Inferior parietal cortex (tissue), 1 donor: ENCODE data around the gene HDAC4.

Experiments used
- DNase-seq: peaks from one replicate; pipeline ENCODE4 v3.0.0-alpha.2; 2016; ENCODE audit errors: extremely low spot score

HDAC4 gene

GRCh38 chr2:239155806-239156480 is 244.9 kb downstream of the HDAC4 start:
- no peak for DNase-seq

GRCh38 chr2:239154971-239155805 is 245.6 kb downstream of the HDAC4 start:
- DNase-seq: peak; percentile 83

- DNase-seq: no peak
Measured at GRCh38 chr2:239153806-239154591, 246.8 kb downstream of the HDAC4 start.

- DNase-seq: no peak
Measured at GRCh38 chr2:239152916-239153305, 247.9 kb downstream of the HDAC4 start.

- no peak for DNase-seq
Measured at GRCh38 chr2:239152239-239152915, 248.4 kb downstream of the HDAC4 start.

GRCh38 chr2:239151201-239152131 is 249.4 kb downstream of the HDAC4 start:
- no peak for DNase-seq

- no peak for DNase-seq
Measured at GRCh38 chr2:239150125-239151011, 250.5 kb downstream of the HDAC4 start.

GRCh38 chr2:239149501-239149900 is 251.3 kb downstream of the HDAC4 start:
- no peak for DNase-seq

GRCh38 chr2:239148495-239149200 is 252.2 kb downstream of the HDAC4 start:
- no peak for DNase-seq

GRCh38 chr2:239147376-239147775 is 253.4 kb downstream of the HDAC4 start:
- DNase-seq: no peak

GRCh38 chr2:239146741-239147181 is 254.1 kb downstream of the HDAC4 start:
- DNase-seq: no peak

- no peak for DNase-seq
Measured at GRCh38 chr2:239146011-239146641, 254.7 kb downstream of the HDAC4 start.

GRCh38 chr2:239145601-239146000 is 255.2 kb downstream of the HDAC4 start:
- DNase-seq: no peak

GRCh38 chr2:239145106-239145505 is 255.7 kb downstream of the HDAC4 start:
- DNase-seq: no peak

- DNase-seq: no peak
Measured at GRCh38 chr2:239144713-239144999, 256.2 kb downstream of the HDAC4 start.

GRCh38 chr2:239143858-239144712 is 256.7 kb downstream of the HDAC4 start:
- DNase-seq: no peak

GRCh38 chr2:239142806-239143205 is 258.0 kb downstream of the HDAC4 start:
- no peak for DNase-seq

- DNase-seq: no peak
Measured at GRCh38 chr2:239142296-239142695, 258.5 kb downstream of the HDAC4 start.
